GM23338 (cell line): Measurements from ENCODE around the gene IKBKG. TPM values are rescaled to one million over a fixed set of nuclear protein-coding genes. Genes with fewer than 3 reads are reported as not detected.

ENCODE experiments used
- ATAC-seq: fragments of 200-7000 bp; cut with Tn5 transposase; 3 replicates; pipeline ENCODE4 v1.9.1; 2020
- DNase-seq: peaks from one replicate; pipeline ENCODE4 v3.0.0-alpha.2; 2015; ENCODE audit warnings: low spot score
- H2AFZ ChIP-seq: fragments of 200-600 bp; sonication (generic); 2 replicates; pipeline ENCODE4 v1.8.0; 2016; ENCODE audit warnings: antibody characterized with exemption, mild to moderate bottlenecking, moderate library complexity
- H3F3A ChIP-seq: fragments of 200-600 bp; sonication (generic); replicated peaks from 2 replicates; pipeline ENCODE4 v1.8.0; 2017; ENCODE audit warnings: antibody characterized with exemption, mixed run types, low read depth
- H3K27ac ChIP-seq: fragments of 200-600 bp; sonication (generic); 2 replicates; pipeline ENCODE4 v1.6.1; 2016; ENCODE audit warnings: low read depth
- H3K27me3 ChIP-seq: fragments of 200-600 bp; sonication (generic); 2 replicates; pipeline ENCODE4 v1.8.0; 2016; ENCODE audit warnings: mild to moderate bottlenecking, mixed run types, moderate library complexity; ENCODE audit not compliant: insufficient read depth
- H3K36me3 ChIP-seq: fragments of 200-600 bp; sonication (generic); 2 replicates; pipeline ENCODE4 v1.8.0; 2016; ENCODE audit warnings: mild to moderate bottlenecking; ENCODE audit not compliant: insufficient read depth
- H3K4me1 ChIP-seq: fragments of 200-600 bp; sonication (generic); 2 replicates; pipeline ENCODE4 v1.8.0; 2016; ENCODE audit warnings: mild to moderate bottlenecking, moderate library complexity; ENCODE audit not compliant: insufficient read depth
- H3K4me2 ChIP-seq: fragments of 200-600 bp; sonication (generic); 2 replicates; pipeline ENCODE4 v1.7.1; 2017; ENCODE audit warnings: mixed run types
- H3K4me3 ChIP-seq: fragments of 200-600 bp; sonication (generic); 2 replicates; pipeline ENCODE4 v1.6.1; 2016; ENCODE audit warnings: mixed run types
- H3K79me2 ChIP-seq: fragments of 200-600 bp; sonication (generic); replicated peaks from 2 replicates; pipeline ENCODE4 v1.8.0; 2017; ENCODE audit warnings: mild to moderate bottlenecking; ENCODE audit not compliant: insufficient read depth
- H3K9me2 ChIP-seq: fragments of 200-600 bp; sonication (generic); 2 replicates; pipeline ENCODE4 v1.8.0; 2017; ENCODE audit not compliant: insufficient read depth
- H4K20me1 ChIP-seq: fragments of 200-600 bp; sonication (generic); replicated peaks from 2 replicates; pipeline ENCODE4 v1.8.0; 2017; ENCODE audit warnings: mild to moderate bottlenecking; ENCODE audit not compliant: insufficient read depth
- H3K27ac Mint-ChIP-seq: 2 replicates; pipeline ENCODE4 v1.8.0; 2020; ENCODE audit warnings: inconsistent platforms, mild to moderate bottlenecking, moderate library complexity, mixed read lengths
- H3K27me3 Mint-ChIP-seq: 3 replicates; pipeline ENCODE4 v1.8.0; 2022; ENCODE audit warnings: low read depth, mild to moderate bottlenecking, moderate library complexity, mixed read lengths, inconsistent platforms; ENCODE audit not compliant: insufficient read depth, poor library complexity
- H3K36me3 Mint-ChIP-seq: 3 replicates; pipeline ENCODE4 v1.8.0; 2021; ENCODE audit warnings: low read depth, mild to moderate bottlenecking, inconsistent platforms, moderate library complexity, mixed read lengths
- H3K4me1 Mint-ChIP-seq: 3 replicates; pipeline ENCODE4 v1.8.0; 2020; ENCODE audit warnings: mild to moderate bottlenecking, inconsistent platforms, mixed read lengths
- H3K4me3 Mint-ChIP-seq: 3 replicates; pipeline ENCODE4 v1.8.0; 2021; ENCODE audit warnings: moderate library complexity, mild to moderate bottlenecking, inconsistent platforms, mixed read lengths
- H3K9me3 Mint-ChIP-seq: 3 replicates; pipeline ENCODE4 v1.8.0; 2020; ENCODE audit warnings: moderate library complexity, mild to moderate bottlenecking, inconsistent platforms, mixed read lengths
- CREB1 ChIP-seq: fragments of 250-450 bp; sonication (Bioruptor Pico); IDR thresholded peaks from 2 replicates; pipeline ENCODE4 v1.5.0; 2020; ENCODE audit warnings: low read depth, mild to moderate bottlenecking, moderate library complexity
- CTCF ChIP-seq, 2 experiments: fragments of 200-600 bp in 1 of 2; sonication (generic) in 1 of 2; conservative IDR thresholded peaks; 2 replicates each; pipeline versions ENCODE4 v1.5.1 to v1.6.1; 2016 to 2017; ENCODE audit warnings: antibody characterized with exemption in 2 of 2, low read depth in 2 of 2, mild to moderate bottlenecking in 2 of 2, moderate library complexity in 1 of 2
- EZH2 ChIP-seq: fragments of 200-600 bp; sonication (generic); IDR thresholded peaks from one replicate; pipeline ENCODE4 v1.8.0; 2017; ENCODE audit warnings: antibody characterized with exemption, mild to moderate bottlenecking, low read depth; ENCODE audit not compliant: unreplicated experiment
- EZH2phosphoT487 ChIP-seq: fragments of 200-600 bp; sonication (generic); IDR thresholded peaks from one replicate; pipeline ENCODE4 v1.8.1; 2018; ENCODE audit warnings: antibody characterized with exemption; ENCODE audit not compliant: unreplicated experiment
- JUNB ChIP-seq: IDR thresholded peaks from one replicate; pipeline ENCODE4 v1.6.1; 2016; ENCODE audit warnings: antibody characterized with exemption; ENCODE audit not compliant: unreplicated experiment
- NANOG ChIP-seq: IDR thresholded peaks from 2 replicates; pipeline ENCODE4 v1.6.1; 2016; ENCODE audit warnings: antibody characterized with exemption, borderline replicate concordance
- POLR2AphosphoS5 ChIP-seq: IDR thresholded peaks from 2 replicates; pipeline ENCODE4 v1.6.1; 2016; ENCODE audit warnings: antibody characterized with exemption, low read depth
- REST ChIP-seq: IDR thresholded peaks from one replicate; pipeline ENCODE4 v1.6.1; 2018; ENCODE audit warnings: antibody characterized with exemption; ENCODE audit not compliant: unreplicated experiment
- STAT1 ChIP-seq: IDR thresholded peaks from one replicate; pipeline ENCODE4 v1.6.1; 2016; ENCODE audit warnings: antibody characterized with exemption; ENCODE audit not compliant: unreplicated experiment
- ZNF114 ChIP-seq: fragments of 250-450 bp; sonication (Bioruptor Pico); IDR thresholded peaks from 2 replicates; pipeline ENCODE4 v1.5.0; 2020; ENCODE audit warnings: mild to moderate bottlenecking, moderate library complexity
- ZNF331 ChIP-seq: fragments of 250-450 bp; sonication (Bioruptor Pico); IDR thresholded peaks from 2 replicates; pipeline ENCODE4 v1.5.0; 2020; ENCODE audit warnings: low read depth, mild to moderate bottlenecking, moderate library complexity
- ZNF462 ChIP-seq: fragments of 250-450 bp; sonication (Bioruptor Pico); IDR thresholded peaks from 2 replicates; pipeline ENCODE4 v1.5.0; 2020; ENCODE audit warnings: mild to moderate bottlenecking, moderate library complexity
- polyA plus RNA-seq: library from polyadenylated mRNA; unstranded; fragments of >200 nt; fragmentation: Nextera tagmentation; extraction: Ambion mirVana; gene quantifications from 2 replicates; pipeline ENCODE4 v1.2.1, GENCODE V29; 2016
- total RNA-seq: library from RNA; depleted of rRNA; stranded (reverse); fragments of >200 nt; shearing (Covaris generic); gene quantifications from 2 replicates; pipeline ENCODE4 v1.2.3, GENCODE V29; 2014
- TF ChIP-seq, protein P1 (sequence below): IDR thresholded peaks from 2 replicates; pipeline ENCODE4 v1.6.1; 2016; ENCODE audit warnings: antibody characterized with exemption

IKBKG gene
- total and polyA plus RNA-seq, 2 experiments from 2014 or later = 11.5 to 14.9 TPM

GRCh38 chrX:154519389-154519788 is 28.0 kb upstream of the IKBKG start:
- Histone ChIP-seq H3K27ac (no peak overlapping the region), H3K36me3 (no peaks in the 10 kb centered on the region), H3K4me1 (peaks cover 10% of the 10 kb centered on the region), H3K9me2 (no peaks in the 10 kb centered on the region), H3K27me3 (peaks cover 29% of the 10 kb centered on the region), H4K20me1 (no peaks in the 10 kb centered on the region), H3F3A (0 out of 2 replicates have a peak, but pooled peaks cover 4% of the 10 kb centered on the region), H3K4me3 (no peak overlapping the region), H2AFZ (no peak overlapping the region), H3K79me2 (no peaks in the 10 kb centered on the region), H3K4me2 (no peak overlapping the region)
- H3K27me3 Mint-ChIP-seq = peaks cover 19% of the 10 kb centered on the region
- H3K4me1 Mint-ChIP-seq = peaks cover 14% of the 10 kb centered on the region
- ATAC-seq (no peak), DNase-seq (no peak)
- H3K9me3 Mint-ChIP-seq = no peaks in the 10 kb centered on the region
- no peak overlapping the region for H3K27ac Mint-ChIP-seq
- H3K4me3 Mint-ChIP-seq = no peak overlapping the region
- H3K36me3 Mint-ChIP-seq = no peaks in the 10 kb centered on the region
- TF ChIP-seq, protein P1, sequence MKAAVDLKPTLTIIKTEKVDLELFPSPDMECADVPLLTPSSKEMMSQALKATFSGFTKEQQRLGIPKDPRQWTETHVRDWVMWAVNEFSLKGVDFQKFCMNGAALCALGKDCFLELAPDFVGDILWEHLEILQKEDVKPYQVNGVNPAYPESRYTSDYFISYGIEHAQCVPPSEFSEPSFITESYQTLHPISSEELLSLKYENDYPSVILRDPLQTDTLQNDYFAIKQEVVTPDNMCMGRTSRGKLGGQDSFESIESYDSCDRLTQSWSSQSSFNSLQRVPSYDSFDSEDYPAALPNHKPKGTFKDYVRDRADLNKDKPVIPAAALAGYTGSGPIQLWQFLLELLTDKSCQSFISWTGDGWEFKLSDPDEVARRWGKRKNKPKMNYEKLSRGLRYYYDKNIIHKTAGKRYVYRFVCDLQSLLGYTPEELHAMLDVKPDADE = no peak
- TF ChIP-seq EZH2phosphoT487 (no peak), CREB1 (CRISPR knock-in tag) (no peak), ZNF114 (no peak), CTCF (conservative IDR thresholded peaks at IDR 0.05; ENCODE audit: low read depth in 2 of 2) (no peak), ZNF462 (CRISPR knock-in tag) (no peak), JUNB (no peak), REST (no peak), ZNF331 (CRISPR knock-in tag) (no peak), STAT1 (no peak), POLR2AphosphoS5 (no peak), NANOG (no peak), EZH2 (no peak)
